Glutamatergic neuron (in vitro differentiated cells): ENCODE measurements around the gene MACROD2. TPM values are rescaled to one million over a fixed set of nuclear protein-coding genes. Genes with fewer than 3 reads are reported as not detected.
A peak's percentile ranks its signal among the peaks of the same experiment; 100 is the strongest.

Experiments used
- DNase-seq: peaks from one replicate; pipeline ENCODE4 v3.0.0; 2022
- H3K27ac Mint-ChIP-seq: one replicate; pipeline ENCODE4 v1.8.0; 2020; ENCODE audit warnings: mild to moderate bottlenecking, mixed read lengths, inconsistent platforms; ENCODE audit not compliant: unreplicated experiment
- H3K27me3 Mint-ChIP-seq: one replicate; pipeline ENCODE4 v1.8.0; 2020; ENCODE audit warnings: mild to moderate bottlenecking, moderate library complexity, mixed read lengths, inconsistent platforms; ENCODE audit not compliant: unreplicated experiment
- H3K36me3 Mint-ChIP-seq: one replicate; pipeline ENCODE4 v1.8.0; 2020; ENCODE audit warnings: mild to moderate bottlenecking, mixed read lengths, inconsistent platforms; ENCODE audit not compliant: unreplicated experiment
- H3K4me1 Mint-ChIP-seq: one replicate; pipeline ENCODE4 v1.8.0; 2020; ENCODE audit warnings: mild to moderate bottlenecking, low read depth, mixed read lengths, inconsistent platforms; ENCODE audit not compliant: unreplicated experiment
- H3K4me3 Mint-ChIP-seq: one replicate; pipeline ENCODE4 v1.8.0; 2020; ENCODE audit warnings: mild to moderate bottlenecking, mixed read lengths, inconsistent platforms; ENCODE audit not compliant: unreplicated experiment
- H3K9me3 Mint-ChIP-seq: one replicate; pipeline ENCODE4 v1.8.0; 2020; ENCODE audit warnings: mild to moderate bottlenecking, moderate library complexity, mixed read lengths, inconsistent platforms; ENCODE audit not compliant: unreplicated experiment
- total RNA-seq: library from RNA; stranded (reverse); fragmentation: NEBNext Ultra II Directional; extraction: Animal tissue kit (Norgen Biotek cat#: 25700); gene quantifications from one replicate; pipeline ENCODE4 v1.2.1, GENCODE V29; 2021; ENCODE audit not compliant: unreplicated experiment
- TF ChIP-seq, protein P1 (sequence below): fragments of 200-600 bp; sonication (generic); IDR thresholded peaks from one replicate; pipeline ENCODE4 v1.5.0; 2021; ENCODE audit not compliant: partially characterized antibody, unreplicated experiment

Gene MACROD2
- total RNA-seq, 1 donor from 2014 or later, result 8.7 TPM

DNA sequence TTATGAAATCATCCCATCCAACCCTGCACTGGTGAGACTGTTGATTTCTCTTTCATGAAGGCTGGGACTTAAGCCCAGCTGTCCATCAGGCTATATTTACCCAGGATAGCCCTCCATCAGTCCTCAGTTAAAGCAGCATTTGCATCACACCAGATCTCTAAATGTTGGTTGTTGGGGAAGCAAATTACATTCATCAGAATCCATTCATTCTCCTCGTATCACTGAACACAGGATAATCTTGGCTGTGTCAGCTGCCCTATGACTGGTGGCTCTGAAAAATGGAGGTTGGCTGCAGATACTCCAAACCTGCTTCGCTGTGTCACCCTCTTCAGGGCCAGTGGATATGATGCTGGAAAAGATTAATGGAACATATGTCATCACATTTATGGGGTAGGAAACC lies 1859.6 kb downstream of the MACROD2 start:
- TF ChIP-seq, protein P1, sequence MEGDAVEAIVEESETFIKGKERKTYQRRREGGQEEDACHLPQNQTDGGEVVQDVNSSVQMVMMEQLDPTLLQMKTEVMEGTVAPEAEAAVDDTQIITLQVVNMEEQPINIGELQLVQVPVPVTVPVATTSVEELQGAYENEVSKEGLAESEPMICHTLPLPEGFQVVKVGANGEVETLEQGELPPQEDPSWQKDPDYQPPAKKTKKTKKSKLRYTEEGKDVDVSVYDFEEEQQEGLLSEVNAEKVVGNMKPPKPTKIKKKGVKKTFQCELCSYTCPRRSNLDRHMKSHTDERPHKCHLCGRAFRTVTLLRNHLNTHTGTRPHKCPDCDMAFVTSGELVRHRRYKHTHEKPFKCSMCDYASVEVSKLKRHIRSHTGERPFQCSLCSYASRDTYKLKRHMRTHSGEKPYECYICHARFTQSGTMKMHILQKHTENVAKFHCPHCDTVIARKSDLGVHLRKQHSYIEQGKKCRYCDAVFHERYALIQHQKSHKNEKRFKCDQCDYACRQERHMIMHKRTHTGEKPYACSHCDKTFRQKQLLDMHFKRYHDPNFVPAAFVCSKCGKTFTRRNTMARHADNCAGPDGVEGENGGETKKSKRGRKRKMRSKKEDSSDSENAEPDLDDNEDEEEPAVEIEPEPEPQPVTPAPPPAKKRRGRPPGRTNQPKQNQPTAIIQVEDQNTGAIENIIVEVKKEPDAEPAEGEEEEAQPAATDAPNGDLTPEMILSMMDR, result no peak
- H3K27ac Mint-ChIP-seq, result no peak overlapping the region
- peaks cover 3% of the 10 kb centered on the region for H3K27me3 Mint-ChIP-seq
- H3K4me3 Mint-ChIP-seq, result no peak overlapping the region
- peaks cover 4% of the 10 kb centered on the region for H3K9me3 Mint-ChIP-seq
- DNase-seq, result no peak
- H3K4me1 Mint-ChIP-seq, result peaks cover 35% of the 10 kb centered on the region
- no peaks in the 10 kb centered on the region for H3K36me3 Mint-ChIP-seq

DNA sequence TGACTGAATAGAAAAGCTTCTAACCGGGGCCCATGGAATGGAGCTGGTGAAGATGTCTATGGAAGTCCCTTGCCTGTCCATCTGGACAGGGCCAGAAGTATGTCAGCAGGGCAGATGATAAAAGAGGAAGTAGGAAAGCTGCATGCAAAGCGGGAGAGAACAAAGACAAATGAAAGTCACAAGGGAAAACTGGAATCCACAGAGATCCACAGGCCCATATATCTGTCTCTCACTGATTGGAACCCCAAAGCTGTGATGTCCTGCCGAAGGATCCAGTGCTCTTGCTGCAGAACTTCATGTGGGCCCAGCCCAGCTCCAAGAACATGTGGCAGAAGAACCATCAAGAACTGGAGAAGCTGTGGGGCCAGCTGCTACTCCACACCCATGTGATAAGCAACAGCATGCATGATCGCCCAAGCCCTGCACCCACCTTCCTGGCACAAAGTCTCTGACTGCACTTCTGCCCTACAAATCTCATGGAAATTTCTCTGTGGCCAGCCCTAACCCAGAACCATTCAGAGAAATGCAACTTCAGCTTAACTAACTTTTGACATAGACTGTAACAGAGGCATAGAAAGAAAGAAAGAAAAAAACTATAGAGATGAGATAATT lies 1862.0 kb downstream of the MACROD2 start:
- Mint-ChIP-seq H3K4me3 (no peak overlapping the region), H3K4me1 (peaks cover 21% of the 10 kb centered on the region), H3K9me3 (no peaks in the 10 kb centered on the region), H3K27me3 (no peaks in the 10 kb centered on the region), H3K36me3 (no peaks in the 10 kb centered on the region), H3K27ac (peak overlapping the region; percentile 39)
- no peak for DNase-seq
- TF ChIP-seq, protein P1, result no peak

DNA sequence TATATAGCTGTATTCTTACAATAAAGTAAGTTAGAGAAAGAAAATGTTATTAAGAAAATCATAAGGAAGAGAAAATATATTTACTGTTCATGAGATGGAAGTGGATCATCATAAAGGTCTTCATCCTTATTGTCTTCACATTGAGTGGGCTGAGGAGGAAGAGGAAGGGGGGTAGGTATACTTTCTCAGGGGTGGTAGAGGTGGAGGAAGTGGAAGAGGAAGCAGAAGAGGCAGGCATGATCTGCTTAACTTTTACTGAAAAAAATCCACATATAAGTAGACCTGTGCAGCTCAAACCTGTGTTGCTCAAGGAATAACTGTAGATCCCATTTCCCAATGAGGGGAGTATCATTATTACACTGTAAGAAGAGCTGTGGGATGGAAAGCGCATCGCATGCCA lies 1863.7 kb downstream of the MACROD2 start:
- no peaks in the 10 kb centered on the region for H3K27me3 Mint-ChIP-seq
- TF ChIP-seq, protein P1, result no peak
- no peak overlapping the region for H3K4me3 Mint-ChIP-seq
- no peaks in the 10 kb centered on the region for H3K9me3 Mint-ChIP-seq
- DNase-seq, result no peak
- no peak overlapping the region for H3K27ac Mint-ChIP-seq
- peaks cover 14% of the 10 kb centered on the region for H3K4me1 Mint-ChIP-seq
- no peaks in the 10 kb centered on the region for H3K36me3 Mint-ChIP-seq

DNA sequence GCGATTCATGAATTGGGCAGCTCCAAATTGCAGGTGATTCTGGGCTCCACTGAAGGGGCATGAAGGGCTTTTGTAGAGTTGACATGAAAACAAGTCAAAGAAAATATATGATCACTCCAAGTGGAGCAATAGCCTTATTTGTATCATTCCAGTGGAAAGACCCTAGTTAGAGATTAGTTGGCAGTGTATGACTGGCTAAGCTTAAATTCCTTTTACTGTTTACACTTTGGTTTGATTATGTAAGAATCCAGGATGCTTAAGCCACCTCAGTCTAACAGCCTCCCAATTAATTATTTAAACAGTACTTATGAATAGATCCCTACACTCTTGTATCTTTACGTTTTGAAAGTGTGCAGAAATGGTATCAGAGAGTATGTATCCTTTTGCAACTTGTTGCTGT lies 1865.5 kb downstream of the MACROD2 start:
- no peaks in the 10 kb centered on the region for H3K36me3 Mint-ChIP-seq
- DNase-seq, result no peak
- no peak overlapping the region for H3K27ac Mint-ChIP-seq
- no peaks in the 10 kb centered on the region for H3K27me3 Mint-ChIP-seq
- peaks cover 7% of the 10 kb centered on the region for H3K4me1 Mint-ChIP-seq
- no peaks in the 10 kb centered on the region for H3K9me3 Mint-ChIP-seq
- TF ChIP-seq, protein P1, result no peak
- no peak overlapping the region for H3K4me3 Mint-ChIP-seq

DNA sequence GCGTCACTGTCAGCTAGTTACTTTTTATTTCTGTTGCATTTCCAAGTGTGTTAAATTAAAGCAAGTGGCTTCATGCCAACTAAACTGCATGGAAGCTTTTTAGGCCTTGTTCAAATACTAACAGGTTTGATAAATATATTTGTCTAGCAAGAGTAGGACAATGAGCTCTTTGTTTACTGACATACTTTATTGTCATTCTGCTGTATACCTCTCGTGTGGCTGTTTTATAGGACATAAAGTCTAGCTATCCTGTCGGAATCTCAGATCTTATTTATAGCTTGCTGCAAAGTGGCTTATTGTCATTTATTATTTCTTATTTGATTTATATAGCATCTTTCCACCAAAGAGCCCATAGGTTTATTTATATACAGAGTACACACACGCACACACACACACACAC lies 1866.9 kb downstream of the MACROD2 start:
- TF ChIP-seq, protein P1, result no peak
- no peaks in the 10 kb centered on the region for H3K27me3 Mint-ChIP-seq
- H3K36me3 Mint-ChIP-seq, result no peaks in the 10 kb centered on the region
- H3K4me3 Mint-ChIP-seq, result no peak overlapping the region
- no peaks in the 10 kb centered on the region for H3K9me3 Mint-ChIP-seq
- no peak overlapping the region for H3K27ac Mint-ChIP-seq
- H3K4me1 Mint-ChIP-seq, result peaks cover 4% of the 10 kb centered on the region
- DNase-seq, result no peak
